GOT3 (cell line): Measurements from ENCODE around the gene TLX1.
A peak's percentile ranks its signal among the peaks of the same experiment; 100 is the strongest.
"Not testable (repeated sequence)": the region's sequence is repeated elsewhere in the genome, so short reads cannot be mapped to it uniquely, and the experiment has no call there.

ENCODE experiments used
- DNase-seq: peaks from one replicate; lab custom pipeline; 2025; ENCODE audit warnings: mixed read lengths; lab: John Stamatoyannopoulos, UW

The TLX1 gene

GRCh38 chr10:101152316-101152715, 21.2 kb downstream of the TLX1 start:
- no peak for DNase-seq

DNA sequence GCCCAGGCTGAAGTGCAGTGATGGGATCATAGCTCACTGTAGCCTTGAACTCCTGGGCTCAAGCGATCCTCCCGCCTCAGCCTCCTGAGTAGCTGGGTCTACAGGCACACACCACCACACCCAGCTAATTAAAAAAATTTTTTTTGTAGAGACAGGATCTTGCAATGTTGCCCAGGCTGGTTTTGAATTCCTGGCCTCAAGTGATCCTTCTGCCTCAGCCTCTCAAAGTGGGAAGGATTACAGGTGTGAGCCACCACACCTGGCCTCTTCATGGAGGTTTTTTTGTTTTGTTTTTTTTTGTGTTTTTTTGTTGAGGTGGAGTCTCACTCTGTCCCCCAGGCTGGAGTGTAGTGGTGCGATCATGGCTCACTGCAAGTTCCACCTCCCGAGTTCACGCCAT, 23.4 kb downstream of the TLX1 start:
- not testable (repeated sequence) for DNase-seq

DNA sequence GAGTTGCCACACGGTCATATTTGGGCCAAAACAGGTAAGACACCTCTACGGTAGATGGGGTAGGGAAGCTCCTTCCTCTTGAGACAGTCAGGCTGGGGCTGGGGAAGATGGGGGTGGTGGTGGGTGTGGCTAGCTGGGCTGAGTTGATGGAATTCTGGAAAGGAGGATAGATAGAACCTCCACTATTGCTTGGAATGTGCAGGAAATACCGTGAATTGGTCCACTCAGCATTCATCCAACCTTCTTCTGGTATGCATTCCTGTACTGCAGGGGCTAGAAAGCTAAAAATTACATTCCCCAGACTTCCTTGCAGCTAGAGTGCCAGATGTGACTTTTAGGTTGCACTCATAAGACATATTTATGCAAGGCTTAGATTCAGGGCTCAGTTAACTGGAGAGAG, 24.8 kb downstream of the TLX1 start:
- no peak for DNase-seq

GRCh38 chr10:101157756-101158458, 26.8 kb downstream of the TLX1 start:
- DNase-seq: no peak

GRCh38 chr10:101158459-101159058, 27.5 kb downstream of the TLX1 start:
- DNase-seq: no peak

DNA sequence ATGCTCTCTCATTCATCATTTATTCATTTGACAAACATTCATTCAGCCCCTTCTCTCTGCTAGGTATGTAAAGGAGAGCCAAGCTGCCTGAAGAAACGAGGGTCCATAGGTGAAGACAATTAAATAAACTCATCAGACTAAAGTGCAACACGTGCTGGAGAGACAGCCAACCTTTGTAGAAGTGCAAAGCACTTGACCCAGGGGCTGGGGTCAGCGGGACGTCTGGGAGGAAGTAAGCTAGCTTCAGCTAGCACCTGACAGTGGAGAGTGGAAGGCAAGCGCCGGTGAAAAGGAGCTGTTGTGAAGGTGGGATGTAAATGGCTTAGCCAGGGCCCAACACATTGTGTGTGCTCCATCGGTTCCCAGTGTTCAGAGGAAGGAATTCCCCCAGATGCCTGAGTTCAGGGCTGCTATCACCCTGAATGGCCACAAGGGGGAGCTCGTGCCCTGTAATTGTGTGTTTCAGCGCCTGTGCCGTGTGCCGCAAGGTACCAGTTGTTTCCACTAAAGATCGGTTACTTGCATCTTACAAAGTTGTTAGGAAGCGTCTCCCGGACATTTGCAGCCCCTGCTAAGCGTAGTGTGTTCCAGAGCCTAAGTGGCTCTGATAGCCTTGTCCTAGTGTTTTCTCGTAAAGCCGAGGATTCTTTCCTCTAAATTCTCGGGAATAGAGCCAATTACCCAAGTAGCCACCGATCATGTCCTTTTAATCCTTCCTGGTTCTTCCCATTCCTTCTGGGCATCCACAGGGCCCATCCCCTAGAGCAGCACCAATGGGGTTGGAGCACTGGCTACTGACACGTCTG, 30.6 kb downstream of the TLX1 start:
- peak; percentile 13 for DNase-seq

DNA sequence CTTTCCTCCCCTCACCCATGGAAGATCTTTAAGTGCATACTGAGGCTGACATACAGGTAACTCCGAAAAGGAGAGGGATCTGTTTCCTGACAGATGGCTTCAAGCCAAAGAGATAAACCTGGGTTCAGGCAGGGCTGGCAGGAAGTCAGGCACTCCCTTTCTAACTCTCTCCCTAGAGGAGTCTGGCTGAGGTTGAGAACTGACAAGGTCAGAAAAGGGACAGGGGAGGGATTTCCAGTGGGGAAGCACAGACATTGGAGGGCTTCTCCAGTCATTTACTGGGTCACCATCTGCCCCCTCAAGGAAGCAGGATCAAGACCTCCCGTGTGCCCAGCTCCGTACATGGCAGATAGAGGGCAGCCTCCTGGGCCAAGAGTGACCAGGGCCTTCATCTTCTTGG, 31.6 kb downstream of the TLX1 start:
- no peak for DNase-seq

- DNase-seq: no peak
These were observed 32.9 kb downstream of the TLX1 start for GRCh38 chr10:101164020-101164419.

- DNase-seq: no peak
These were observed 34.6 kb downstream of the TLX1 start for GRCh38 chr10:101165736-101166135.

- no peak for DNase-seq
These were observed 35.3 kb downstream of the TLX1 start for GRCh38 chr10:101166430-101166829.

GRCh38 chr10:101172741-101173140, 41.6 kb downstream of the TLX1 start:
- no peak for DNase-seq

DNA sequence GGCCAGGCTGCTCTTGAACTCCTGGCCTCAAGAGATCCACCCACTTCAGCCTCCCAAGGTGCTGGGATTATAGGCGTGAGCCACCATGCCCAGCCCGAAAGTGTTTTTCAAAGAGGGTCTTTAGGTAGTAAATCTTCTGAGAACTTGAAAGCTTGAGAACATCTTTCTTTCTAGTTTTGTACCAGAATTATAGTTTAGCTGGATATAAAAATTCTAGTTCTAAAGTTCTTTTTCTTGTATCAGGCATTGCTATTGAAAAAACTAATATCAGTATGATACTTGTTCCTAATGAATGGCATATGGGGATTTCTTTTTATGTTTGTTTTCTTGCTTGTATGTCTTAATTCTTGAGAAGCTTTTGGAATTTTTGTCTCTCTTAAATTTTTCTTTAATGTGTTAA, 43.2 kb downstream of the TLX1 start:
- DNase-seq: no peak

DNA sequence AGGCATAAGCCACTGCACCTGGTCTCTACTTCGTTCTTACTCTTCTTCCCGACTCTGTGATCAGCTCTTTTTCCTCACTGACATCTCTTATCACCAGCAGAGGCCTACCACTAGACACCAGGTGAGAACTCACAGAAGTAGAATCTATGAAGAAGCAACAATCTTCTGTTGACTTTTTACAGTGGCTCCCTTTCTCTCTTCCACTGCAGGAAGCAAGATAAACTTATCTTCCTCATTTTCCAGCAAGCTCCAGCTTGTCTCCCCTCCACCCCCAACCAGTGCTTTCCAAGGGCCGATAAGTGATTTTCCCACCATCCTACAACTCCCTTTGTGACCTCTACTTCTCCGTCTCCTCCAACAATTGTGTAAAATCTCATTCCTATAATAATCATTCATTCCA, 45.5 kb downstream of the TLX1 start:
- no peak for DNase-seq

GRCh38 chr10:101182936-101183335, 51.8 kb downstream of the TLX1 start:
- DNase-seq: no peak

- no peak for DNase-seq
These were observed 52.5 kb downstream of the TLX1 start for GRCh38 chr10:101183458-101184183.
